Mucosa of gallbladder (tissue), 1 donor: ENCODE data around the gene SHC1. TPM values are rescaled to one million over a fixed set of nuclear protein-coding genes. Genes with fewer than 3 reads are reported as not detected.
"Not testable (repeated sequence)": the region's sequence is repeated elsewhere in the genome, so short reads cannot be mapped to it uniquely, and the experiment has no call there.

Experiments used
- DNase-seq: peaks from one replicate; pipeline ENCODE4 v3.0.0-alpha.2; 2020; ENCODE audit warnings: low spot score
- total RNA-seq: library from RNA; stranded (reverse); gene quantifications from one replicate; pipeline ENCODE4 v1.2.1, GENCODE V29; 2021
- donor health status: DM: no; HTN: no; CAD: no.

The SHC1 gene
- total RNA-seq, 1 donor from 2014 or later: 123 TPM

DNA sequence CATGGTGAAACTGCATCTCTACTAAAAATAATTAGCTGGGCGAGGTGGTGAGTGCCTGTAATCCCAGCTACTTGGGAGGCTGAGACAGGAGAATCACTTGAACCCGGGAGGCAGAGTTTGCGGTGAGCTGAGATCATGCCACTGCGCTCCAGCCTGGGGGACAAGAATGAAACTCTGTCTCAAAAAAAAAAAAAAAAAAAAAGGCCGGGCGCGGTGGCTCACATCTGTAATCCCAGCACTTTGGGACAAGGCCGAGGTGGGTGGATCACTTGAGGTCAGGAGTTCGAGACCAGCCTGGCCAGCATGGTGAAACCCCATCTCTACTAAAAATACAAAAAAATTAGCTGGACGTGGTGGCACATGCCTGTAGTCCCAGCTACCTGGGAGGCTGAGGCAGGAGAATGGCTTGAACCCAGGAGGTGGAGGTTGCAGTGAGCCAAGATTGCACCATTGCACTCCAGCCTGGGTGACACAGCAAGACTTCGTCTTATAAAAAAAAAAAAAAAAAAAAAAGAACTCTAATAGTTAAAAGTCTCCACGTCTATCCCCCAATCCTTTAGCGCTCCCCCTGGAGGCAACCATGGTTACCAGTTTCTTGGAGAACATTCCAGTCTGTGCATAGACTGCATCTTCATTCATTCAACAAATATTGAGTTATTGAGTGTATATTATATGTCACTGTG lies 24.9 kb upstream of the SHC1 start:
- DNase-seq: not testable (repeated sequence)

GRCh38 chr1:154994591-154994990 lies 24.0 kb upstream of the SHC1 start:
- no peak for DNase-seq

GRCh38 chr1:154994269-154994587 lies 23.7 kb upstream of the SHC1 start:
- DNase-seq: no peak

GRCh38 chr1:154993572-154994268 lies 23.2 kb upstream of the SHC1 start, which contains the start of gene LENEP:
TSS of gene LENEP (plus strand) at chr1:154993586. CDS start at chr1:154993608, 22 bp downstream.
- no peak for DNase-seq

DNA sequence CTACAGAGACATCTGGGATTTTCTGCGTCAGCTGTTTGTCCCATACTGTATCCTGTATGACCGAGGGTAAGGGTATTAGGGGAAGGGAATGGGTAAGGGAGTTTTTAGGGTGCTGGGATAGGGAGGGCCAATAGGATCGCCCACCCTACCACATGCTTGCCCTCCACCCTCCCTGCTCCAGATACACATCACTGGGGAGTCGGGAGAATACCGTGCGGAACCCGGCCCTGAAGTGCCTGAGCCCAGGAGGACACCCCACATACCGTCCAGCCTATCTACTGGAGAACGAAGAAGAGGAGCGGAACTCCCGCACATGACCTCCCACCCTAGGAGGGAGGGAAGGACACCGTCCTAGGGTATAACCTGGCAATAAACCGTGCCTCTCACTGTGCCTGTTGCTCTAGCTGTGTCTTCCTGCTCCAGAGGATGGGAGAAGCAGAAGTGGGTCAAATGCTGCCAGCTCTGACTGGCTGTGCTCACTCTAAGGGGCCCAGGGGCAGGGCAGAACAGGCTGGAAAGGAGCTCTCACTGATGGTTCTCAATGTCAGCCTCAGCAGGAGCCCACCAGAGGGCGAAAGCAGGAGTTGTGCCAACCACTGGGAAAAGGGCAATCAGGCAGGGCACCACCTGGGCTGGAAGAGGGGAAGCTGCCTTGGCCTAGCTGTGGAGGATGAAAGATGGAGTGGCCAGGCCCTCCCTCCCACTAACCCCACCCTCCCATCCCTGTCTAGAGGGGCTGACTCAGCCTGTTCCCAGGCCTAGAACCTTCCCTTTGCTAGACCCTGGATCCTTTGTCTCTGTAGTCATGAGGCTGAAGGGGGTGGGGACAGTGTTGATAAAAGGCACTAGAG lies 22.4 kb upstream of the SHC1 start:
- no peak for DNase-seq

- no peak for DNase-seq
Measured at GRCh38 chr1:154990276-154990675, 19.7 kb upstream of the SHC1 start.

DNA sequence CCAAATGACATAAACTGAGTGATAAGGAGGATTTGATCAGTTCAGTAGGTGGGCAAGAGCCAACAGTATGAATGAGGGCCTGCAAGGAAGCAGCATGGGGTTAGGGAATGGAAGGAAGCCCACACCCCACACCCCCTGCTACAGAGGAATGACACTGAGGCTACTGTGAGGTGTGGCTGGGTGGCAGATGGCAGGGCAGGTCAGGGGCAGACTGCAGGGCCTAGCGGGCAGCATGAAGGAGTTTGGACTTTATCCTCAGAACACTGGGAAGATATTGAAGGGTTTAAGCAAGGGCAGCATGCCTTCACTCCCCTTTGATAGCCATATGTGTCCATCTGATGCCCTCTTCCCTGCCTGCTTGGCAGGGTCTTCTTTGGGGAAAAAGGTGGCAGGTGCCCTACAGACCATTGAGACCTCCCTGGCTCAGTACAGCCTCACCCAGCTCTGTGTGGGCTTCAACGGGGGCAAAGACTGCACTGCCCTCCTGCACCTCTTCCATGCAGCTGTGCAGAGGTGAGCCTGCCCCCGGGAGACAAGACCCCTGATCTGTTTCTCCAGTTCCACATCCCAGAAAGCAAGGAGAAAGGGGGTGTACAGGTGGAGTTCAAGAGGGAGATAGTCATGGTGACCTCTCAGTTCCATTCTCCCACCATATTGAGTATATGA lies 18.8 kb upstream of the SHC1 start:
- no peak for DNase-seq

- no peak for DNase-seq
Measured at GRCh38 chr1:154988058-154988954, 17.8 kb upstream of the SHC1 start.

- DNase-seq: no peak
Measured at GRCh38 chr1:154987326-154987725, 16.8 kb upstream of the SHC1 start.

DNA sequence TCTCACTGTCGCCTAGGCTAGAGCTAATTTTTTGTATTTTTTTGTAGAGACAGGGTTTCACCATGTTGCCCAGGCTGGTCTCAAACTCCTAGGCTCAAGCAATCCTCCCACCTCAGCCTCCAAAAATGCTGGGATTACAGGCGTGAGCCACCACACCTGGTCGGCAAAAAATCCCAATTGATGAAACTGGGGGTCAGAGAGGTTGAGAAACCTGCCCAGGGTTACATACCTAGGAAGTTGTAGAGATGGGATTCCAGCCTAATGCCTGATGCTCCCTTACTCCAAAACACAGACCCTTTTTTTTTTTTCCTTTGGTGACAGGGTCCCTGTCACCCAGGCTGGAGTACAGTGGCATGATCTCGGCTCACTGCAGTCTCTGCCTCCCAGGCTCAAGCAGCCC lies 16.2 kb upstream of the SHC1 start:
- DNase-seq: not testable (repeated sequence)

GRCh38 chr1:154983776-154984466 lies 13.4 kb upstream of the SHC1 start:
- DNase-seq: no peak

DNA sequence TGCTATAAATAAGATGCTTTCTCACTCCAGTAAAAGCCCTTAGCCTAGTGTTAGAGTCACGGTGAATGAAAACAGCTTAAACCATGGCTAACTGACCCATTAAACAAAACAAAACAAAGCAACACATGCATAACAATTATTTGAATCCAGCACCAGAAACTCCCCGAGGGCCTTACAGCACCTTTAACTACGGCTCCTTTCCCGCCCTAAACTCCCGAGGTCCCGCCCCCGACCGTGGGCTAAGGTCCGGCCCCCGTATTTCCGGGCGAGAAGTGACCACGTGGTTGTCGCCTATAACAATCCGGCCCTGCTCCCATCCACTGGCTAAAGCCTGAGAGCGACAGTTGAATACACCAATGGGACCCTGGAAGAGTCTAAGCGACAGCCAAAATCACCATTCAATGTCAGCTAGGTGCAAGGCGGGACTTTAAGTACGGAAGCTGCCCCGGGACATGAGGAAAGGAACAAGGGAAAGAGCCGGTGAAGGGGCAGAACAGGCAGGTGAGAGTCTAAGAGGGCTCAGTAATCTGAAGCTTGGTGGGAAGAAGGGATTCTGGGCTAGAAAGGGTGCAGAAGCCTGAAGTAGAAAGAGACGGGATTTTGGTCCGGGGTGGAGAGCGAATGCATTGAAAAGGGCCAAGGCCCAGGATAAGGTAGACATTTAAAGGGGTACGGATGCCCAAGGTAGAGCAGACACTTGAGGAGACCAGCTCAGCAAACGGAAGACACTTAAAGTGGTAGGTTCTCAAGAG lies 12.5 kb upstream of the SHC1 start, which contains the start of gene FLAD1:
TSS of gene FLAD1 (plus strand) at position 448 of the 752 bp plus-strand sequence. CDS start 351 bp downstream, outside the sequence.
- DNase-seq: peak; percentile 99

DNA sequence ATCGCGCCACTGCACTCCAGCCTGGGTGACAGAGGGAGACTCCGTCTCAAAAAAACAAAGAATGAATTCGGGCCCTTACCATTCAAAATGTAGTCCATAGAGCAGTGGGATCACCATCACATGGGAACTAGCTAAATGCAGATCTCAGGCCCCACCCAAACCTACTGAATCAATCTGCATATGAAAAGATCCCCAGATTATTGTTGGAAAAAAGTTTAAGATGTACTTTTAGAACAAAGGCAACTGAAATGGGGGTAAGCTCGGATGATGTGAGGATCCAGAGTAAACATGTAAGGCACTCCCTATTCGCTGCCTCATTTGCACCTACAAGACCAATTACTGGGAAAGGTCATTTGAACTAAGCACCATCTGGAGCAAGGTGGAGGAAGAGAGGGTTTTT lies 11.8 kb upstream of the SHC1 start:
- no peak for DNase-seq

DNA sequence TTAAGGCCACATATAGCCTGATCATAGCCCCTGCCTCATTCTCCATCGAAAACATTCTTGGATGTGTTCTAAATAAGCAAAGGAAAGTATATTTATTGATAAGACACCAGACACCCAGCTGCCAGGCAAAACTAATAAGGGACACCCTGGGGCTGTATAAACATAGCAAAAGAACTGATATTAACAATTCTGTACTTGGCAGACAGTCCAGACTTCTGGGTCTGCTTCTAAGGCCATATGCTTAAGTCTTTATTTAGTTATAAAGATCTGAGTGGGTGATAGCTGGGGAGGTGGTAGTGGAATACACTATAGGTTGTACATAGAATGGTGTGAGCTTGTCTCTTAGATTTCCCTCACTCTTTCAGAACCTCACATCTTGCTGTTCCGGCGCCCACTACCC lies 7.8 kb upstream of the SHC1 start:
- no peak for DNase-seq

GRCh38 chr1:154977762-154978161 lies 7.2 kb upstream of the SHC1 start:
- not testable (repeated sequence) for DNase-seq

GRCh38 chr1:154975409-154976059 lies 5.0 kb upstream of the SHC1 start:
- peak; percentile 57 for DNase-seq

DNA sequence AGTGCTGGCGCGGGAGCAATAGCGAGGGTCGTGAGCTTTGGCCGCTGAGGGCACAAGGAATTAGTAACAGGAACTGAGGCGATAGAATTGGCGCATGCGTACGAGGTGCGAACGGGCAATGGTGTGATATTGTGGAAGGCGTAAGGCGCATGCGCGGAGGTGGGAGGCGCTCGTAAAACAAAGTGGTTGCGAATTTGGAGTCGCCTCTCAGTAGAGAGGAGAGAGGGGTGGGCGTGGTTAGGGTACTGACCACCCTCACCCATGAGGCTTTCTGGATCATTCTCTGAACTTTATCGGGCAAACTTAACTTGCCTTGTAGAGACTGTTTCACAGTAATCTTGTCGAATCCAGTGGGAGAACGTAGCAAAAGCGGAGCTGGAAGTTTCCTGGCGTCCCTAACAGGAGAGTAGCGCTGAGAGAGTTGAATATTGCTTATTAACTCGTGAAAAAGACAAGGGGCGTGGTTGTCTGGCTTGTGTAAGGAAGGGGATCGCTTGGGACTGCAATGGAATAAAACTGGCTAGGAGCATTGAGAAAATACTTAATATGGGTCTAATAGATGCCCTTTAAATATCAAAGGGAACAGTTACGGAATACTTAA lies 4.4 kb upstream of the SHC1 start:
- DNase-seq: peak; percentile 97

GRCh38 chr1:154974102-154974807 lies 3.7 kb upstream of the SHC1 start, which contains the start of gene CKS1B:
TSS of gene CKS1B (plus strand) at chr1:154974681. CDS start at chr1:154974746, 65 bp downstream.
- peak; percentile 99 for DNase-seq
